Activated naive CD8-positive, alpha-beta T cell treated with anti-CD3 and anti-CD28 coated beads, Interleukin-2, amount 10 ng/mL, durations not matched to agents 7 days and 5 days (primary cell): ENCODE results near the gene HIP1. TPM values are rescaled to one million over a fixed set of nuclear protein-coding genes. Genes with fewer than 3 reads are reported as not detected.
A peak's percentile ranks its signal among the peaks of the same experiment; 100 is the strongest.
"Not testable (repeated sequence)": the region's sequence is repeated elsewhere in the genome, so short reads cannot be mapped to it uniquely, and the experiment has no call there.

ENCODE experiments used
- ATAC-seq: fragments of 150-1000 bp; cut with Tn5 transposase; one replicate; pipeline ENCODE4 v1.10.0; 2021; ENCODE audit warnings: low read depth, moderate library complexity
- POLR2A ChIA-PET: fragments of 350-600 bp; sonication (Branson Sonifier 250); formaldehyde crosslinking; loops from one replicate; lab custom pipeline; 2021; ENCODE audit warnings: antibody characterized with exemption; lab: Charles Lee
- DNase-seq: peaks from one replicate; pipeline ENCODE4 v3.0.0; 2021
- H3K27ac Mint-ChIP-seq: one replicate; pipeline ENCODE4 v1.8.0; 2022; ENCODE audit warnings: mild to moderate bottlenecking, mixed read lengths
- H3K27me3 Mint-ChIP-seq: one replicate; pipeline ENCODE4 v1.8.0; 2022; ENCODE audit warnings: mild to moderate bottlenecking, moderate library complexity, mixed read lengths
- H3K36me3 Mint-ChIP-seq: one replicate; pipeline ENCODE4 v1.8.0; 2021; ENCODE audit warnings: mild to moderate bottlenecking, mixed read lengths
- H3K4me1 Mint-ChIP-seq: one replicate; pipeline ENCODE4 v1.8.0; 2021; ENCODE audit warnings: mixed read lengths
- H3K4me3 Mint-ChIP-seq: one replicate; pipeline ENCODE4 v1.8.0; 2022; ENCODE audit warnings: mild to moderate bottlenecking, moderate library complexity, mixed read lengths
- H3K9me3 Mint-ChIP-seq: one replicate; pipeline ENCODE4 v1.8.0; 2021; ENCODE audit warnings: mixed read lengths
- total RNA-seq, 2 experiments: library from RNA; stranded (reverse); gene quantifications; one replicate each; pipeline ENCODE4 v1.2.3, GENCODE V29; 2021

HIP1 gene
- total RNA-seq, 2 experiments from 2014 or later: 8.7 TPM

DNA sequence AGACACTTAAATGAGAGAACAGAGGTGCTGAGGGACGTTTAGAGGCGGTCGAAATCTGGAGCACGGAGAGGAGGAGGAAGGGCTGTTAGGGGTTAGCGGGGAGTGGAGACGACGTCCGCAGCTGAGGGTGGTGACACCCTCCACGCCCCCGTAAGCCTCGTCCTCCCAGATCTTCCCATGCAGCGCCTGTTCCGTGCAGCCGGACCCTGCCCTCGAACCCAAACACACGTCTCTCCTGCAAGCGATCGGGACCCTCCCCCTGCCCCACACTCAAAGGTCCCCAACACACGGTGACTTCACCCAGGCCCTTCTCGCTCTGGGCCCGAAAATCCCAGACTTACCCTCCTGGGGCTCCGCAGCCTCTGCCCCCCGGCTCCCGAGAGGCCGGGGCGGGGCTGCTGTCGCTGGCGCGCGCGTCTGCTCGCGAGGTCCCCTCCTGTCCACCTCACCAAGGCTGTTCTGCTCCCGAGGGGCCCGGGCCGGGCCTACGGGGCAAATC lies 211.5 kb downstream of the HIP1 start:
- DNase-seq, H3K9me3 Mint-ChIP-seq, H3K27me3 Mint-ChIP-seq, POLR2A ChIA-PET, ATAC-seq: not testable (repeated sequence)
- peak overlapping the region; percentile 88 for H3K27ac Mint-ChIP-seq
- H3K36me3 Mint-ChIP-seq: peaks cover 30% of the 10 kb centered on the region
- H3K4me1 Mint-ChIP-seq: peaks cover 19% of the 10 kb centered on the region
- peak overlapping the region; percentile 96 for H3K4me3 Mint-ChIP-seq

DNA sequence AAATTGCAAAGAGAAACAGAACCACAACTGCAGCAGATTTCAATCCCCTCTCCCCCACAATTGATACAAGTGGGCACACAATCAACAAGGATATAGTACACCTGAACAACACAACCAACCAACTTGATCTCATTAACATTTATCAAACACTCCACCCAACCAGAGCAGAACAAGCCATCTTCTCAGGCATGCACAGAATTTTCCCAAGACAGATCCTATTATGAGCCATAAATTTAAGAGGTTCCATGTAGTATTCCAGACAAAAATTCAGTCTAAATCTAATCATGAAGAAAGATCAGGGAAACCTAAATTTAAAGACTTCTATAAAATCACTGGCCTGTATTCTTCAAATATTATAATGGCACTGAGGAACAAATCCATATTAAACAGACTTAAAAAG lies 217.0 kb downstream of the HIP1 start:
- H3K4me3 Mint-ChIP-seq, H3K9me3 Mint-ChIP-seq, ATAC-seq, POLR2A ChIA-PET, DNase-seq, H3K27me3 Mint-ChIP-seq, H3K27ac Mint-ChIP-seq: not testable (repeated sequence)
- peaks cover 22% of the 10 kb centered on the region for H3K4me1 Mint-ChIP-seq
- peaks cover 59% of the 10 kb centered on the region for H3K36me3 Mint-ChIP-seq

DNA sequence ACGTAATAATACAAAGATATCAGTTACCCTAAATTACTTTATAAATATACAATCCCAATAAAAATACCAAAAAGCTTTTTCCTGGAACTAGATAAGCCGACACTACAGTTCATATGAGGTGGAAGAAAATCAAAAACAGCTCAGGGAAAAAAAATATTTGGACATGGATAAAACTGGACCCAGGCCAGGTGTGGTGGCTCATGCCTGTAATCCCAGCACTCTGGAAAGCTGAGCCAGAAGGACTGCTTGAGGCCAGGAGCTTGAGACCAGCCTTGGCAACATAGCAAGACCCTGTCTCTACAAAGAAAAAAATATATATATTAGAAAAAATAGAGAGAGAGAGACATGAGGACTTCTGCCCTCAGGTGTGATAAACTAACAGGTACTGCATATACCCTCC lies 219.9 kb downstream of the HIP1 start:
- Mint-ChIP-seq H3K36me3 (peaks cover 43% of the 10 kb centered on the region), H3K4me1 (peaks cover 12% of the 10 kb centered on the region)
- DNase-seq, H3K4me3 Mint-ChIP-seq, ATAC-seq, H3K27ac Mint-ChIP-seq, H3K27me3 Mint-ChIP-seq, POLR2A ChIA-PET, H3K9me3 Mint-ChIP-seq: not testable (repeated sequence)

DNA sequence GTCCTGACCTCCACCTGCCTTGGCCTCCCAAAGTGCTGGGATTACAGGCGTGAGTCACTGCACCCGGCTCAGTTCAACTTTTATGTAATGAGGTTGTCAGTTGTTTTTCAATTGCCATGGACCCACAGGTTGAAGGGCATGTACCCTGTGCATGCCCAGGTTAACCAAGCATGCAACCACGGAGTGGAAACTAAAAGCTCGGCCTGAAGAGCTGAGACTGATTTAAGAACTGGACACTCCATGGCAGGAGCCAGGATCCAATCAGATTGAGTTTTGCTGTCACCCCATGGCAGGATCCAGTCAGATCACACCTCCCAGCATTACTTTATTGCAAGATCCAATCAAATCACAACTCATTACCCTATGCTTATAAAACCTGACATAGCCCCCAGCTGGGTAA lies 229.7 kb downstream of the HIP1 start:
- H3K36me3 Mint-ChIP-seq, ATAC-seq, POLR2A ChIA-PET, H3K27me3 Mint-ChIP-seq, H3K27ac Mint-ChIP-seq, H3K4me3 Mint-ChIP-seq, DNase-seq, H3K9me3 Mint-ChIP-seq, H3K4me1 Mint-ChIP-seq: not testable (repeated sequence)

GRCh38 chr7:75492020-75492419 lies 246.7 kb downstream of the HIP1 start, which contains the start of gene SPDYE5:
TSS of gene SPDYE5 (plus strand) at chr7:75492320. CDS start at chr7:75494048, 1,728 bp downstream.
- H3K9me3 Mint-ChIP-seq, POLR2A ChIA-PET, H3K4me1 Mint-ChIP-seq, ATAC-seq, H3K27me3 Mint-ChIP-seq, DNase-seq, H3K36me3 Mint-ChIP-seq, H3K27ac Mint-ChIP-seq, H3K4me3 Mint-ChIP-seq: not testable (repeated sequence)

- not testable (repeated sequence) for H3K4me1 Mint-ChIP-seq, H3K36me3 Mint-ChIP-seq, H3K9me3 Mint-ChIP-seq, H3K27me3 Mint-ChIP-seq
- DNase-seq (peak; percentile 84), ATAC-seq (peak; percentile 100)
- POLR2A ChIA-PET: interaction anchor here (0.6 kb wide), 1 partner anchor 241 kb away, joined by 4 read pairs; no protein-coding TSS in a partner anchor
- Mint-ChIP-seq H3K27ac (peak within 1 kb of the TSS; percentile 77), H3K4me3 (peak within 1 kb of the TSS; percentile 91)
These were observed 252.6 kb downstream of the HIP1 start, which contains the start of gene POM121C for GRCh38 chr7:75485979-75486643. TSS of gene POM121C (minus strand) at chr7:75486299. CDS start at chr7:75441496, 44,803 bp downstream.

GRCh38 chr7:75485355-75485978 lies 253.3 kb downstream of the HIP1 start:
- DNase-seq: peak; percentile 49

More at GRCh38 chr7:75485355-75485978, 253.3 kb downstream of the HIP1 start:
- POLR2A ChIA-PET, H3K4me1 Mint-ChIP-seq, H3K9me3 Mint-ChIP-seq, ATAC-seq, H3K36me3 Mint-ChIP-seq, H3K27me3 Mint-ChIP-seq: not testable (repeated sequence)
- Mint-ChIP-seq H3K4me3 (peak overlapping the region; percentile 91), H3K27ac (peak overlapping the region; percentile 77)

Other genes with a start within 250 kb of the HIP1 start
- under 1 TPM in 1 of 2 experiments, not detected in 1; 0.14 TPM for gene SPDYE5, start 246.6 kb downstream of the HIP1 start, total RNA-seq
- gene CCL26, start 33.3 kb upstream of the HIP1 start, total RNA-seq: not detected
- gene CCL24, start 74.9 kb upstream of the HIP1 start, total RNA-seq: not detected
- gene RHBDD2, start 140.1 kb upstream of the HIP1 start, total RNA-seq: 10 to 100 TPM; 32.2 to 33.1 TPM
- 10 to 100 TPM; 61.5 to 62.2 TPM for gene POR, start 176.2 kb upstream of the HIP1 start, total RNA-seq